ENCODE measurements around the gene SMIM31. TPM values are rescaled to one million over a fixed set of nuclear protein-coding genes. Genes with fewer than 3 reads are reported as not detected.

SMIM31 gene
- total RNA-seq, 4 donors from 2014 or later, result not detected

DNA sequence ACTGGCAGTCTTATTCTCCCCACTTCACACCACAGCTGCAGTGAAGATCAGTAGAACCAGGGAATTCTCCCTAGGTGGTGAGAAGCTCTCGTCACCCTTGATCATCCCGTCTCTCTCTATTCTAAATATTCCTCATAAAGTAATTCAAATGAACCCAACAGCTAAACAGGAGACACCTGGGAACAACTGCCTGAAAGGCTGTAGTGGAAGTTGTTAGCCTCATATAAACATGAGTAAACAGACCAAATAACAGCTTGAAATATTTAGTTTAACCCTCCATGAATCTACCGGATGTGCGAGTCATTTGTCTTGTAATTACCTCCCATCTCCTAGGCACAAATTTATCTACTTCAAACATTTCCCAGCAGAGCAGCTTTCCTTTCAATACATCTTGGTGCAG is 92.6 kb downstream of the SMIM31 start:
- no peaks in the 10 kb centered on the region for H3K9me3 ChIP-seq
- H3K36me3 ChIP-seq, result no peaks in the 10 kb centered on the region
- 40% methylated on average over 4 of the region's 4 CpGs for WGBS

GRCh38 chr4:164847016-164847415 is 93.1 kb downstream of the SMIM31 start:
- H3K9me3 ChIP-seq, result no peaks in the 10 kb centered on the region
- no peaks in the 10 kb centered on the region for H3K27me3 ChIP-seq
- DNase-seq (ENCODE audit: low spot score in 2 of 2), result no peak
- no peak overlapping the region for H3K27ac ChIP-seq
- H3K4me1 ChIP-seq, result no peaks in the 10 kb centered on the region
- no peak for TF ChIP-seq EP300 (IDR thresholded peaks at IDR 0.05)
- TF ChIP-seq POLR2A (IDR thresholded peaks at IDR 0.05), result no peak
- TF ChIP-seq POLR2AphosphoS5 (IDR thresholded peaks at IDR 0.05), result no peak
- TF ChIP-seq, protein P1, sequence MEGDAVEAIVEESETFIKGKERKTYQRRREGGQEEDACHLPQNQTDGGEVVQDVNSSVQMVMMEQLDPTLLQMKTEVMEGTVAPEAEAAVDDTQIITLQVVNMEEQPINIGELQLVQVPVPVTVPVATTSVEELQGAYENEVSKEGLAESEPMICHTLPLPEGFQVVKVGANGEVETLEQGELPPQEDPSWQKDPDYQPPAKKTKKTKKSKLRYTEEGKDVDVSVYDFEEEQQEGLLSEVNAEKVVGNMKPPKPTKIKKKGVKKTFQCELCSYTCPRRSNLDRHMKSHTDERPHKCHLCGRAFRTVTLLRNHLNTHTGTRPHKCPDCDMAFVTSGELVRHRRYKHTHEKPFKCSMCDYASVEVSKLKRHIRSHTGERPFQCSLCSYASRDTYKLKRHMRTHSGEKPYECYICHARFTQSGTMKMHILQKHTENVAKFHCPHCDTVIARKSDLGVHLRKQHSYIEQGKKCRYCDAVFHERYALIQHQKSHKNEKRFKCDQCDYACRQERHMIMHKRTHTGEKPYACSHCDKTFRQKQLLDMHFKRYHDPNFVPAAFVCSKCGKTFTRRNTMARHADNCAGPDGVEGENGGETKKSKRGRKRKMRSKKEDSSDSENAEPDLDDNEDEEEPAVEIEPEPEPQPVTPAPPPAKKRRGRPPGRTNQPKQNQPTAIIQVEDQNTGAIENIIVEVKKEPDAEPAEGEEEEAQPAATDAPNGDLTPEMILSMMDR (IDR thresholded peaks at IDR 0.05), result no peak
- H3K4me3 ChIP-seq, result no peak overlapping the region
- 48% methylated on average over 3 of the region's 3 CpGs for WGBS
- no peaks in the 10 kb centered on the region for H3K36me3 ChIP-seq

More for the DNA sequence above, 92.6 kb downstream of the SMIM31 start:
- no peak for DNase-seq (ENCODE audit: low spot score in 2 of 2)
- Histone ChIP-seq H3K27me3 (no peaks in the 10 kb centered on the region), H3K4me3 (no peak overlapping the region), H3K27ac (no peak overlapping the region), H3K4me1 (no peaks in the 10 kb centered on the region)
- TF ChIP-seq, protein P1 (IDR thresholded peaks at IDR 0.05), result no peak
- no peak for TF ChIP-seq POLR2A (IDR thresholded peaks at IDR 0.05)
- no peak for TF ChIP-seq EP300 (IDR thresholded peaks at IDR 0.05)
- no peak for TF ChIP-seq POLR2AphosphoS5 (IDR thresholded peaks at IDR 0.05)

GRCh38 chr4:164847967-164848649 is 94.2 kb downstream of the SMIM31 start:
- Histone ChIP-seq H3K4me3 (no peak overlapping the region), H3K27me3 (no peaks in the 10 kb centered on the region), H3K9me3 (no peaks in the 10 kb centered on the region), H3K4me1 (no peaks in the 10 kb centered on the region), H3K27ac (no peak overlapping the region), H3K36me3 (no peaks in the 10 kb centered on the region)
- DNase-seq (ENCODE audit: low spot score in 2 of 2), result no peak
- WGBS, result 71% methylated on average over 2 of the region's 2 CpGs
- no peak for TF ChIP-seq POLR2A (IDR thresholded peaks at IDR 0.05)
- TF ChIP-seq, protein P1 (IDR thresholded peaks at IDR 0.05), result no peak
- no peak for TF ChIP-seq POLR2AphosphoS5 (IDR thresholded peaks at IDR 0.05)
- TF ChIP-seq EP300 (IDR thresholded peaks at IDR 0.05), result no peak

Other genes starting within 250 kb of the SMIM31 start
- not detected for gene APELA, start 123.0 kb downstream of the SMIM31 start, total RNA-seq
- gene TRIM61, start 223.5 kb downstream of the SMIM31 start, total RNA-seq, result not detected